ENCODE results near the gene PTGFRN.

The PTGFRN gene

GRCh38 chr1:116915086-116915661 lies 5.5 kb downstream of the PTGFRN start:
- TF ChIP-seq CTCF (IDR thresholded peaks at IDR 0.05), result no peak

- TF ChIP-seq CTCF (IDR thresholded peaks at IDR 0.05), result no peak
Measured at GRCh38 chr1:116916002-116916401, 6.3 kb downstream of the PTGFRN start.

GRCh38 chr1:116916533-116917445 lies 7.1 kb downstream of the PTGFRN start:
- TF ChIP-seq CTCF (IDR thresholded peaks at IDR 0.05), result no peak

- TF ChIP-seq CTCF (IDR thresholded peaks at IDR 0.05), result no peak
Measured at GRCh38 chr1:116918714-116919357, 9.1 kb downstream of the PTGFRN start.

GRCh38 chr1:116919802-116920201 lies 10.1 kb downstream of the PTGFRN start:
- TF ChIP-seq CTCF (IDR thresholded peaks at IDR 0.05), result no peak

GRCh38 chr1:116920211-116920610 lies 10.5 kb downstream of the PTGFRN start:
- TF ChIP-seq CTCF (IDR thresholded peaks at IDR 0.05), result no peak

- no peak for TF ChIP-seq CTCF (IDR thresholded peaks at IDR 0.05)
Measured at GRCh38 chr1:116921301-116921885, 11.7 kb downstream of the PTGFRN start.
